ENCODE results near the gene TADA3. TPM values are rescaled to one million over a fixed set of nuclear protein-coding genes. Genes with fewer than 3 reads are reported as not detected.

Gene TADA3
- total and polyA plus RNA-seq, 2 experiments from 2014 or later: 29.1 to 61.7 TPM

DNA sequence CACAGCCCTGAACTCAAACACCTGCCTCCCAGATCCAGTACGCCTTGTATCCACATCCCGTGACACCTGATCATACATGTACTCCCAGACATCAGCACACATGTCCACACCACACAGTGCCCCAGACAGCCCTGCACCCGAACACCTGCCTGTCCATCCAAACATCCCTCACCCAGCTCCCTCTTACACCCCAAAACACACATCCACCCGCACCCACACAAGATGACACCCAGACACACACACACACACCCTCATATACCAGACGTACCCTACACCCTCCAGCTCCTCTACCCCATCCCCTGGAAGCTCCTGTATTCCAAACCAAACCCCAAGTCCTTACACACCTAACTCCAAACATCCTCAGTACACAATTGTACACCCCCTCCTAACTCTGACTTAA is 23.3 kb downstream of the TADA3 start:
- Mint-ChIP-seq H3K27ac (no peak overlapping the region), H3K36me3 (ENCODE audit: low read depth) (no peaks in the 10 kb centered on the region), H3K4me1 (peaks cover 18% of the 10 kb centered on the region), H3K27me3 (ENCODE audit: insufficient read depth, low read depth, poor library complexity) (peaks cover 42% of the 10 kb centered on the region), H3K4me3 (peak overlapping the region; percentile 64), H3K9me3 (no peaks in the 10 kb centered on the region)
- no peak for DNase-seq (ENCODE audit: low spot score)
- ATAC-seq: no peak
- Histone ChIP-seq H3K36me3 (ENCODE audit: insufficient read depth) (no peaks in the 10 kb centered on the region), H3K9me2 (ENCODE audit: insufficient read depth) (no peaks in the 10 kb centered on the region), H3K79me2 (replicated peaks; ENCODE audit: insufficient read depth) (no peaks in the 10 kb centered on the region), H4K20me1 (replicated peaks; ENCODE audit: insufficient read depth) (no peaks in the 10 kb centered on the region), H2AFZ (no peak overlapping the region), H3K4me2 (peak overlapping the region; percentile 85), H3K27ac (ENCODE audit: low read depth) (no peak overlapping the region), H3K27me3 (ENCODE audit: insufficient read depth) (peaks cover 62% of the 10 kb centered on the region), H3K4me3 (peak overlapping the region; percentile 68), H3K4me1 (ENCODE audit: insufficient read depth) (no peaks in the 10 kb centered on the region), H3F3A (replicated peaks; ENCODE audit: low read depth) (no peaks in the 10 kb centered on the region)
- TF ChIP-seq POLR2AphosphoS5 (IDR thresholded peaks at IDR 0.05; ENCODE audit: low read depth): no peak
- TF ChIP-seq STAT1 (IDR thresholded peaks at IDR 0.05; ENCODE audit: unreplicated experiment): no peak
- TF ChIP-seq JUNB (IDR thresholded peaks at IDR 0.05; ENCODE audit: unreplicated experiment): no peak
- TF ChIP-seq, protein P1, sequence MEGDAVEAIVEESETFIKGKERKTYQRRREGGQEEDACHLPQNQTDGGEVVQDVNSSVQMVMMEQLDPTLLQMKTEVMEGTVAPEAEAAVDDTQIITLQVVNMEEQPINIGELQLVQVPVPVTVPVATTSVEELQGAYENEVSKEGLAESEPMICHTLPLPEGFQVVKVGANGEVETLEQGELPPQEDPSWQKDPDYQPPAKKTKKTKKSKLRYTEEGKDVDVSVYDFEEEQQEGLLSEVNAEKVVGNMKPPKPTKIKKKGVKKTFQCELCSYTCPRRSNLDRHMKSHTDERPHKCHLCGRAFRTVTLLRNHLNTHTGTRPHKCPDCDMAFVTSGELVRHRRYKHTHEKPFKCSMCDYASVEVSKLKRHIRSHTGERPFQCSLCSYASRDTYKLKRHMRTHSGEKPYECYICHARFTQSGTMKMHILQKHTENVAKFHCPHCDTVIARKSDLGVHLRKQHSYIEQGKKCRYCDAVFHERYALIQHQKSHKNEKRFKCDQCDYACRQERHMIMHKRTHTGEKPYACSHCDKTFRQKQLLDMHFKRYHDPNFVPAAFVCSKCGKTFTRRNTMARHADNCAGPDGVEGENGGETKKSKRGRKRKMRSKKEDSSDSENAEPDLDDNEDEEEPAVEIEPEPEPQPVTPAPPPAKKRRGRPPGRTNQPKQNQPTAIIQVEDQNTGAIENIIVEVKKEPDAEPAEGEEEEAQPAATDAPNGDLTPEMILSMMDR (conservative IDR thresholded peaks at IDR 0.05; ENCODE audit: low read depth in 2 of 2): no peak
- no peak for TF ChIP-seq NANOG (IDR thresholded peaks at IDR 0.05; ENCODE audit: borderline replicate concordance)
- no peak for TF ChIP-seq ZNF331 (CRISPR knock-in tag; IDR thresholded peaks at IDR 0.05; ENCODE audit: low read depth)

DNA sequence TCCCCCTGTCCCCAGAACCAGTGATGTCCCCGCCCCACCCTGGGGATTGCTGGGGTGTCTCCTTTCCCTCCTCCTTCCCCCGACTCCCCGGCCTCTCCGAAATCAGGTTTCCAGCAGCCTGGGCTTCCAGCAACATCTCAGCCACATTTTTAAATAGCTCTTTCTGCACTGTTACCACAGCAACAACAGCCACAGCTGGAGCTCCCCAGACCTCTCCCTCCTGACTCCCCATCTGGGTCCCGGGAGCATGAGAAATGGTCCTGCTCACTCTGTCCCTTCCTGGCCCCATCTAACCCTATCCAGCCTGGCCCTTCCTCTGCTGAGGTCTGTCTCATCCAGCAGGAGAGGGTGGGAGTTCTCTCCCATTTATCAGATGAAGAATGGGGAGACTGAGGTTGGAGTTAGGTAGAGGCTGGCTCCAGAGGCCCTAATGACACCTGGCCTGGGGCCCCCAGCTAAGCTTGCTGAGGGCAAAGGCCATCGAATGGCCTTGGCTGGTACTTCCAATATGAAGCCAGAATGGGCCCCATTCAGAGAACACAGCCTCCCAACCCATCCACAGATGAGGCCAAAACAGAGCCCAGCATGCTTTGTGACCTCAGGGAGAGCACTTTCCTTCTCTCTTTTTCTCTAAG is 24.0 kb downstream of the TADA3 start:
- no peaks in the 10 kb centered on the region for H4K20me1 ChIP-seq (replicated peaks; ENCODE audit: insufficient read depth)
- no peaks in the 10 kb centered on the region for H3F3A ChIP-seq (replicated peaks; ENCODE audit: low read depth)
- no peak overlapping the region for H3K4me2 ChIP-seq
- Mint-ChIP-seq H3K27me3 (ENCODE audit: insufficient read depth, low read depth, poor library complexity) (peaks cover 42% of the 10 kb centered on the region), H3K4me1 (peaks cover 18% of the 10 kb centered on the region), H3K27ac (no peak overlapping the region), H3K36me3 (ENCODE audit: low read depth) (no peaks in the 10 kb centered on the region), H3K9me3 (no peaks in the 10 kb centered on the region), H3K4me3 (no peak overlapping the region)
- H2AFZ ChIP-seq: no peak overlapping the region
- H3K4me3 ChIP-seq: no peak overlapping the region
- H3K27me3 ChIP-seq (ENCODE audit: insufficient read depth): peaks cover 62% of the 10 kb centered on the region
- H3K79me2 ChIP-seq (replicated peaks; ENCODE audit: insufficient read depth): no peaks in the 10 kb centered on the region
- H3K36me3 ChIP-seq (ENCODE audit: insufficient read depth): no peaks in the 10 kb centered on the region
- ATAC-seq: no peak
- no peak overlapping the region for H3K27ac ChIP-seq (ENCODE audit: low read depth)
- no peaks in the 10 kb centered on the region for H3K4me1 ChIP-seq (ENCODE audit: insufficient read depth)
- H3K9me2 ChIP-seq (ENCODE audit: insufficient read depth): no peaks in the 10 kb centered on the region
- DNase-seq (ENCODE audit: low spot score): no peak
- TF ChIP-seq NANOG (IDR thresholded peaks at IDR 0.05; ENCODE audit: borderline replicate concordance): no peak
- TF ChIP-seq POLR2AphosphoS5 (IDR thresholded peaks at IDR 0.05; ENCODE audit: low read depth): no peak
- TF ChIP-seq, protein P2, sequence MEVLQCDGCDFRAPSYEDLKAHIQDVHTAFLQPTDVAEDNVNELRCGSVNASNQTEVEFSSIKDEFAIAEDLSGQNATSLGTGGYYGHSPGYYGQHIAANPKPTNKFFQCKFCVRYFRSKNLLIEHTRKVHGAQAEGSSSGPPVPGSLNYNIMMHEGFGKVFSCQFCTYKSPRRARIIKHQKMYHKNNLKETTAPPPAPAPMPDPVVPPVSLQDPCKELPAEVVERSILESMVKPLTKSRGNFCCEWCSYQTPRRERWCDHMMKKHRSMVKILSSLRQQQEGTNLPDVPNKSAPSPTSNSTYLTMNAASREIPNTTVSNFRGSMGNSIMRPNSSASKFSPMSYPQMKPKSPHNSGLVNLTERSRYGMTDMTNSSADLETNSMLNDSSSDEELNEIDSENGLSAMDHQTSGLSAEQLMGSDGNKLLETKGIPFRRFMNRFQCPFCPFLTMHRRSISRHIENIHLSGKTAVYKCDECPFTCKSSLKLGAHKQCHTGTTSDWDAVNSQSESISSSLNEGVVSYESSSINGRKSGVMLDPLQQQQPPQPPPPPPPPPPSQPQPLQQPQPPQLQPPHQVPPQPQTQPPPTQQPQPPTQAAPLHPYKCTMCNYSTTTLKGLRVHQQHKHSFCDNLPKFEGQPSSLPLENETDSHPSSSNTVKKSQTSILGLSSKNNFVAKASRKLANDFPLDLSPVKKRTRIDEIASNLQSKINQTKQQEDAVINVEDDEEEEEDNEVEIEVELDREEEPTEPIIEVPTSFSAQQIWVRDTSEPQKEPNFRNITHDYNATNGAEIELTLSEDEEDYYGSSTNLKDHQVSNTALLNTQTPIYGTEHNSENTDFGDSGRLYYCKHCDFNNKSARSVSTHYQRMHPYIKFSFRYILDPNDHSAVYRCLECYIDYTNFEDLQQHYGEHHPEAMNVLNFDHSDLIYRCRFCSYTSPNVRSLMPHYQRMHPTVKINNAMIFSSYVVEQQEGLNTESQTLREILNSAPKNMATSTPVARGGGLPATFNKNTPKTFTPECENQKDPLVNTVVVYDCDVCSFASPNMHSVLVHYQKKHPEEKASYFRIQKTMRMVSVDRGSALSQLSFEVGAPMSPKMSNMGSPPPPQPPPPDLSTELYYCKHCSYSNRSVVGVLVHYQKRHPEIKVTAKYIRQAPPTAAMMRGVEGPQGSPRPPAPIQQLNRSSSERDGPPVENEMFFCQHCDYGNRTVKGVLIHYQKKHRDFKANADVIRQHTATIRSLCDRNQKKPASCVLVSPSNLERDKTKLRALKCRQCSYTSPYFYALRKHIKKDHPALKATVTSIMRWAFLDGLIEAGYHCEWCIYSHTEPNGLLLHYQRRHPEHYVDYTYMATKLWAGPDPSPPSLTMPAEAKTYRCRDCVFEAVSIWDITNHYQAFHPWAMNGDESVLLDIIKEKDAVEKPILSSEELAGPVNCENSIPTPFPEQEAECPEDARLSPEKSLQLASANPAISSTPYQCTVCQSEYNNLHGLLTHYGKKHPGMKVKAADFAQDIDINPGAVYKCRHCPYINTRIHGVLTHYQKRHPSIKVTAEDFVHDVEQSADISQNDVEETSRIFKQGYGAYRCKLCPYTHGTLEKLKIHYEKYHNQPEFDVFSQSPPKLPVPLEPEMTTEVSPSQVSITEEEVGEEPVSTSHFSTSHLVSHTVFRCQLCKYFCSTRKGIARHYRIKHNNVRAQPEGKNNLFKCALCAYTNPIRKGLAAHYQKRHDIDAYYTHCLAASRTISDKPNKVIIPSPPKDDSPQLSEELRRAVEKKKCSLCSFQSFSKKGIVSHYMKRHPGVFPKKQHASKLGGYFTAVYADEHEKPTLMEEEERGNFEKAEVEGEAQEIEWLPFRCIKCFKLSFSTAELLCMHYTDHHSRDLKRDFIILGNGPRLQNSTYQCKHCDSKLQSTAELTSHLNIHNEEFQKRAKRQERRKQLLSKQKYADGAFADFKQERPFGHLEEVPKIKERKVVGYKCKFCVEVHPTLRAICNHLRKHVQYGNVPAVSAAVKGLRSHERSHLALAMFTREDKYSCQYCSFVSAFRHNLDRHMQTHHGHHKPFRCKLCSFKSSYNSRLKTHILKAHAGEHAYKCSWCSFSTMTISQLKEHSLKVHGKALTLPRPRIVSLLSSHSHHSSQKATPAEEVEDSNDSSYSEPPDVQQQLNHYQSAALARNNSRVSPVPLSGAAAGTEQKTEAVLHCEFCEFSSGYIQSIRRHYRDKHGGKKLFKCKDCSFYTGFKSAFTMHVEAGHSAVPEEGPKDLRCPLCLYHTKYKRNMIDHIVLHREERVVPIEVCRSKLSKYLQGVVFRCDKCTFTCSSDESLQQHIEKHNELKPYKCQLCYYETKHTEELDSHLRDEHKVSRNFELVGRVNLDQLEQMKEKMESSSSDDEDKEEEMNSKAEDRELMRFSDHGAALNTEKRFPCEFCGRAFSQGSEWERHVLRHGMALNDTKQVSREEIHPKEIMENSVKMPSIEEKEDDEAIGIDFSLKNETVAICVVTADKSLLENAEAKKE (CRISPR knock-in tag; IDR thresholded peaks at IDR 0.05): no peak
- TF ChIP-seq EZH2 (IDR thresholded peaks at IDR 0.05; ENCODE audit: low read depth, unreplicated experiment): no peak
- no peak for TF ChIP-seq EZH2phosphoT487 (IDR thresholded peaks at IDR 0.05; ENCODE audit: unreplicated experiment)
- no peak for TF ChIP-seq STAT1 (IDR thresholded peaks at IDR 0.05; ENCODE audit: unreplicated experiment)
- TF ChIP-seq JUNB (IDR thresholded peaks at IDR 0.05; ENCODE audit: unreplicated experiment): no peak
- TF ChIP-seq ZNF331 (CRISPR knock-in tag; IDR thresholded peaks at IDR 0.05; ENCODE audit: low read depth): no peak
- TF ChIP-seq, protein P1 (conservative IDR thresholded peaks at IDR 0.05; ENCODE audit: low read depth in 2 of 2): no peak
- no peak for TF ChIP-seq CREB1 (CRISPR knock-in tag; IDR thresholded peaks at IDR 0.05; ENCODE audit: low read depth)

All from GM23338 (cell line).